ENCODE results near the gene RNASE12.
"Not testable (repeated sequence)": the region's sequence is repeated elsewhere in the genome, so short reads cannot be mapped to it uniquely, and the experiment has no call there.

Gene RNASE12

GRCh38 chr14:20591235-20591634 lies at the start of gene RNASE12:
TSS of gene RNASE12 (minus strand) at chr14:20591376. CDS start at chr14:20590723, 653 bp downstream.
- DNase-seq: no peak

- DNase-seq: peak; percentile 94
Measured at GRCh38 chr14:20632831-20633691, 41.9 kb upstream of the RNASE12 start.

- DNase-seq: peak; percentile 71
Measured at GRCh38 chr14:20632448-20632830, 41.3 kb upstream of the RNASE12 start.

- peak; percentile 78 for DNase-seq
Measured at GRCh38 chr14:20631880-20632389, 40.8 kb upstream of the RNASE12 start.

- DNase-seq: peak; percentile 86
Measured at GRCh38 chr14:20631023-20631879, 40.1 kb upstream of the RNASE12 start.

GRCh38 chr14:20630340-20631022 lies 39.3 kb upstream of the RNASE12 start:
- peak; percentile 74 for DNase-seq

- no peak for DNase-seq
Measured at GRCh38 chr14:20628063-20628854, 37.1 kb upstream of the RNASE12 start.

GRCh38 chr14:20627346-20628027 lies 36.3 kb upstream of the RNASE12 start:
- no peak for DNase-seq

- DNase-seq: no peak
Measured at GRCh38 chr14:20626274-20626673, 35.1 kb upstream of the RNASE12 start.

GRCh38 chr14:20624495-20625070 lies 33.4 kb upstream of the RNASE12 start:
- peak; percentile 81 for DNase-seq

- DNase-seq: peak; percentile 36
Measured at GRCh38 chr14:20623798-20624197, 32.6 kb upstream of the RNASE12 start.

GRCh38 chr14:20622816-20623291 lies 31.7 kb upstream of the RNASE12 start:
- DNase-seq: no peak

- DNase-seq: no peak
Measured at GRCh38 chr14:20620798-20621478, 29.8 kb upstream of the RNASE12 start.

- not testable (repeated sequence) for DNase-seq
Measured at GRCh38 chr14:20619688-20620087, 28.5 kb upstream of the RNASE12 start.

- peak; percentile 74 for DNase-seq
Measured at GRCh38 chr14:20618271-20618749, 27.1 kb upstream of the RNASE12 start.

GRCh38 chr14:20617138-20618003 lies 26.2 kb upstream of the RNASE12 start:
- peak; percentile 53 for DNase-seq

- no peak for DNase-seq
Measured at GRCh38 chr14:20615996-20616395, 24.8 kb upstream of the RNASE12 start.

- DNase-seq: no peak
Measured at GRCh38 chr14:20614038-20614840, 23.1 kb upstream of the RNASE12 start.
